ENCODE measurements around the gene PRCD.

- TF ChIP-seq POLR2A (IDR thresholded peaks at IDR 0.05): no peak
- TF ChIP-seq CTCF (IDR thresholded peaks at IDR 0.05): no peak
These were observed 9.3 kb downstream of the PRCD start for GRCh38 chr17:76549215-76549518.

All from testis (tissue), 2 donors.